Ramos (cell line): Measurements from ENCODE around the gene SAP25.
"Not testable (repeated sequence)": the region's sequence is repeated elsewhere in the genome, so short reads cannot be mapped to it uniquely, and the experiment has no call there.

ENCODE experiments used
- in situ Hi-C: fragments of 300-500 bp; cut with MboI; formaldehyde crosslinking; loops from one replicate; pipeline ENCODE4 v1.14.3; 2022; ENCODE audit warnings: low sequenced_read_pairs; ENCODE audit not compliant: unreplicated experiment

The SAP25 gene

GRCh38 chr7:100540073-100540723, 33.5 kb downstream of the SAP25 start:
- in situ Hi-C loops, result no loop called here

- in situ Hi-C loops, result no loop called here
Measured at GRCh38 chr7:100539436-100540006, 34.2 kb downstream of the SAP25 start.

- in situ Hi-C loops, result no loop called here
Measured at GRCh38 chr7:100538654-100539435, 34.9 kb downstream of the SAP25 start, which contains the start of gene AGFG2. Gene AGFG2 (plus strand): TSS chr7:100539203. CDS start chr7:100539347, 144 bp downstream.

DNA sequence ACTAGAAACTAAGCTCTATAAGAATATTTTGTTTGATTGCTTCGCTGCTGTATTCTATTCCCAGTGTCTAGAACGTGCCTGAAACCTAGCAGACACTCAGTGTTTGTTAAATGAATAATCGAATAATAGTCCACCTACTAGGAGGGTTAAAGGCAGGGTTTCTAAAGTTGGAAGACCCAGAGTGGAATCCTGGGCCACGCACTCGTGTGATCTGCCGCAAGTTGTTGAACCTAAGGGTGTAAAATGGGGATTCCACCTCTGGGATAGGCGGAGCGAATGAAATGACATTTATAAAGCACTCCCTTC, 35.4 kb downstream of the SAP25 start:
- in situ Hi-C loops, result no loop called here

DNA sequence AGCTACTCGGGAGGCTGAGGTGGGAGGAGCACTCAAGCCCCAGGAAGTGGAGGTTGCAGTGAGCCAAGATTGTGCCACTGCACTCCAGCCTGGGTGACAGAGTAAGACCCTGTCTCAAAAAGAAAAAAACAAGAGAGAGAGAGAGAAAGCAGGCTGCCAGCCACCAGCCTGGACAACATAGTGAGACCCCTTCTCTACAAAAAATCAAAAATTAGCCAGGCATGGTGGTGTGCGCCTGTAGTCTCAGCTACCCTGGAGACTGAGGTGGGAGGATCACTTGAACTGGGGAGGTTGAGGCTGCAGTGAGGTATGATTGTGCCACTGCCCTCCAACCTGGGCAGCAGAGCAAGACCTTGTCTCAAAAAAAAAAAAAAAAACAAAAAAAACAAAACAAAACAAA, 37.0 kb downstream of the SAP25 start:
- in situ Hi-C loops, result not testable (repeated sequence)

DNA sequence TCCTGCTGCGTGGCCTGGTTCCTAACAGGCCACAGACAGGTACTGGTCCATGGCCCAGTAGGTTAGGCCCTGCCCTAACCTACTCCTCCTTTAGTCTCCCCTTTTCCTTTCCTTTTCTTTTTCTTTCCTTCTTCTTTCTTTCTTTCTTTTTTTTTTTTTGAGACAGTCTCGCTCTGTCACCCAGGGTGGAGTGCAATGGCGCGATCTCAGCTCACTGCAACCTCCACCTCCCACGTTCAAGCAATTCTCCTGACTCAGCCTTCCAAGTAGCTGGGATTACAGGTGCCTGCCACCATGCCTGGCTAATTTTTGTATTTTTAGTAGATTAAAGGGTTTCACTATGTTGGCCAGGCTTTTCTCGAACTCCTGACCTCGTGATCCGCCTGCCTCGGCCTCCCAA, 37.7 kb downstream of the SAP25 start:
- in situ Hi-C loops, result not testable (repeated sequence)

DNA sequence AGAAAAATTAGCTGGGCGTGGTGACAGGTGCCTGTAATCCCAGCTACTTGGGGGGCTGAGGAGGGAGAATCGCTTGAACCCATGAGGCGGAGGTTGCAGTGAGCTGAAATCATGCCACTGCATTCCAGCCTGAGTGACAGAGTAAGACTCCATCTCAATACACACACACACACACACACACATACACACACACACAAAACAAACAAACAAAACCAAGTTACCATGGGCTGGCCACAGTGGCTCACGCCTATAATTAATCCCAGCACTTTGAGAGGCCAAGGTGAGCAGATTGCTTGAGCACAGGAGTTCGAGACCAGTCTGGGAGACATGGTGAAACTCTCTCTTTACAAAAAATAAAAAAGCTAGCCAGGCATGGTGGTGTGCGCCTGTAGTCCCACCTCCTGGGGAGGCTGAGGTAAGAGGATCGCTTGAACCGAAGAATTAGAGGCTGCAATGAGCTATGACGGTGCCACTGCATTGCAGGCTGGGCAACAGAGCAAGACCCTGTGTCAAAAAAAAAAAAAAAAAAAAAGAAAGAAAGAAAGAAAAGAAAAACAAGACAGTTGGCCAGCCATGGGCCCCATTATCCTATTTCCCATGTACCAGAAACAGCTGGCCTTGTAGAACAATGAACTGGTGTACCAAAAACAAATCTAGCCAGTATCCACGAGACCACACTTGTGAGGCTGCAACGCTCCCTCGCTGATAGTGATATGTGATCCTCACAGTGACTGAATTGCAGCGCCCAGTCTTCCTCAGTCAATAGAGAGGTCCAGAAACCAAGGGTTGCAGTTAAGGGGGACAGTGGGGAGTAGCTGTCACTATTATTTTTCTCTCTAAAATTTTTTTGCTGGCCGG, 41.3 kb downstream of the SAP25 start:
- in situ Hi-C loops, result no loop called here

GRCh38 chr7:100528108-100528866, 45.4 kb downstream of the SAP25 start:
- in situ Hi-C loops, result not testable (repeated sequence)

- in situ Hi-C loops, result not testable (repeated sequence)
Measured at GRCh38 chr7:100523192-100523591, 50.5 kb downstream of the SAP25 start.
